Measurements from ENCODE around the gene CAPN1. TPM values are rescaled to one million over a fixed set of nuclear protein-coding genes. Genes with fewer than 3 reads are reported as not detected.

Gene CAPN1
- total RNA-seq, 2 experiments from 2014 or later, result 137 to 174 TPM

- H3K27me3 Mint-ChIP-seq, result no peaks in the 10 kb centered on the region
- no peak for ATAC-seq
- peaks cover 10% of the 10 kb centered on the region for H3K36me3 Mint-ChIP-seq
- no peaks in the 10 kb centered on the region for H3K9me3 Mint-ChIP-seq (ENCODE audit: low read depth)
- no peak overlapping the region for H3K27ac Mint-ChIP-seq
- CTCF ChIA-PET, result interaction anchor here (1.6 to 2.2 kb wide), 2 partner anchors 106 to 120 kb away, joined by 5 read pairs; no protein-coding TSS in a partner anchor
- H3K4me3 Mint-ChIP-seq, result no peak overlapping the region
- no peak for DNase-seq
- peaks cover 29% of the 10 kb centered on the region for H3K4me1 Mint-ChIP-seq
Observed at GRCh38 chr11:65209711-65210360, 28.1 kb downstream of the CAPN1 start.

GRCh38 chr11:65210361-65210731, 28.6 kb downstream of the CAPN1 start:
- DNase-seq (no peak), ATAC-seq (no peak)
- H3K27ac Mint-ChIP-seq, result no peak overlapping the region
- H3K9me3 Mint-ChIP-seq (ENCODE audit: low read depth), result no peaks in the 10 kb centered on the region
- H3K27me3 Mint-ChIP-seq, result no peaks in the 10 kb centered on the region
- peaks cover 31% of the 10 kb centered on the region for H3K4me1 Mint-ChIP-seq
- H3K4me3 Mint-ChIP-seq, result no peak overlapping the region
- peaks cover 10% of the 10 kb centered on the region for H3K36me3 Mint-ChIP-seq
- CTCF ChIA-PET, result no interaction called here

GRCh38 chr11:65210748-65211147, 29.0 kb downstream of the CAPN1 start:
- Mint-ChIP-seq H3K4me1 (peaks cover 35% of the 10 kb centered on the region), H3K27ac (no peak overlapping the region), H3K9me3 (ENCODE audit: low read depth) (no peaks in the 10 kb centered on the region), H3K27me3 (no peaks in the 10 kb centered on the region), H3K36me3 (peaks cover 6% of the 10 kb centered on the region), H3K4me3 (no peak overlapping the region)
- CTCF ChIA-PET, result interaction anchor here (1.1 kb wide), 1 partner anchor 44 kb away, joined by 3 read pairs; no protein-coding TSS in a partner anchor
- DNase-seq (no peak), ATAC-seq (no peak)

- H3K27me3 Mint-ChIP-seq, result no peaks in the 10 kb centered on the region
- DNase-seq (no peak), ATAC-seq (no peak)
- CTCF ChIA-PET, result interaction anchor here (1.0 to 1.8 kb wide), 4 partner anchors 14 to 105 kb away, joined by 3 to 4 read pairs (median 3); no protein-coding TSS in a partner anchor
- peaks cover 35% of the 10 kb centered on the region for H3K4me1 Mint-ChIP-seq
- no peak overlapping the region for H3K27ac Mint-ChIP-seq
- H3K4me3 Mint-ChIP-seq, result no peak overlapping the region
- peaks cover 6% of the 10 kb centered on the region for H3K36me3 Mint-ChIP-seq
- H3K9me3 Mint-ChIP-seq (ENCODE audit: low read depth), result no peaks in the 10 kb centered on the region
Observed at GRCh38 chr11:65211293-65212105, 29.8 kb downstream of the CAPN1 start.

GRCh38 chr11:65212226-65212801, 30.6 kb downstream of the CAPN1 start:
- DNase-seq (no peak), ATAC-seq (no peak)
- H3K4me3 Mint-ChIP-seq, result no peak overlapping the region
- no peak overlapping the region for H3K27ac Mint-ChIP-seq
- H3K27me3 Mint-ChIP-seq, result no peaks in the 10 kb centered on the region
- peaks cover 3% of the 10 kb centered on the region for H3K36me3 Mint-ChIP-seq
- H3K9me3 Mint-ChIP-seq (ENCODE audit: low read depth), result no peaks in the 10 kb centered on the region
- peaks cover 35% of the 10 kb centered on the region for H3K4me1 Mint-ChIP-seq
- CTCF ChIA-PET, result interaction anchor here (1.0 to 1.8 kb wide), 4 partner anchors 13 to 117 kb away, joined by 3 to 5 read pairs (median 4); no protein-coding TSS in a partner anchor

GRCh38 chr11:65213322-65214211, 31.8 kb downstream of the CAPN1 start:
- Mint-ChIP-seq H3K4me1 (peaks cover 35% of the 10 kb centered on the region), H3K4me3 (no peak overlapping the region), H3K27ac (peak overlapping the region; percentile 20), H3K36me3 (peaks cover 3% of the 10 kb centered on the region), H3K9me3 (ENCODE audit: low read depth) (no peaks in the 10 kb centered on the region), H3K27me3 (no peaks in the 10 kb centered on the region)
- CTCF ChIA-PET, result interaction anchor here (1.6 to 2.4 kb wide), 2 partner anchors 102 to 116 kb away, joined by 5 to 9 read pairs; partner anchors contain the start of gene CDC42EP2
- ATAC-seq (peak; percentile 76), DNase-seq (peak; percentile 66)

GRCh38 chr11:65214212-65214845, 32.6 kb downstream of the CAPN1 start:
- Mint-ChIP-seq H3K36me3 (peaks cover 3% of the 10 kb centered on the region), H3K27ac (peak overlapping the region; percentile 64), H3K27me3 (no peaks in the 10 kb centered on the region), H3K9me3 (ENCODE audit: low read depth) (no peaks in the 10 kb centered on the region), H3K4me1 (peaks cover 32% of the 10 kb centered on the region), H3K4me3 (no peak overlapping the region)
- ATAC-seq (no peak), DNase-seq (no peak)
- CTCF ChIA-PET, result interaction anchor here (1.2 to 2.4 kb wide), 2 partner anchors 11 to 101 kb away, joined by 6 to 9 read pairs; partner anchors contain the start of gene CDC42EP2

- CTCF ChIA-PET, result interaction anchor here (0.7 to 2.4 kb wide), 3 partner anchors 10 to 100 kb away, joined by 3 to 9 read pairs (median 6); partner anchors contain the start of gene CDC42EP2
- no peak for DNase-seq
- Mint-ChIP-seq H3K27ac (peak overlapping the region; percentile 2), H3K4me1 (peaks cover 42% of the 10 kb centered on the region), H3K36me3 (no peaks in the 10 kb centered on the region), H3K9me3 (ENCODE audit: low read depth) (no peaks in the 10 kb centered on the region), H3K27me3 (no peaks in the 10 kb centered on the region), H3K4me3 (no peak overlapping the region)
- no peak for ATAC-seq
Observed at GRCh38 chr11:65215441-65216076, 33.8 kb downstream of the CAPN1 start.

GRCh38 chr11:65216830-65217229, 35.1 kb downstream of the CAPN1 start:
- no peak overlapping the region for H3K4me3 Mint-ChIP-seq
- no peak for ATAC-seq
- H3K36me3 Mint-ChIP-seq, result no peaks in the 10 kb centered on the region
- no peaks in the 10 kb centered on the region for H3K27me3 Mint-ChIP-seq
- CTCF ChIA-PET, result interaction anchor here (1.3 kb wide), 1 partner anchor 58 kb away, joined by 4 read pairs; no protein-coding TSS in a partner anchor
- peaks cover 43% of the 10 kb centered on the region for H3K4me1 Mint-ChIP-seq
- DNase-seq, result no peak
- no peaks in the 10 kb centered on the region for H3K9me3 Mint-ChIP-seq (ENCODE audit: low read depth)
- no peak overlapping the region for H3K27ac Mint-ChIP-seq

- CTCF ChIA-PET, result interaction anchor here (1.2 to 2.5 kb wide), 4 partner anchors 13 to 112 kb away, joined by 4 to 9 read pairs (median 6); partner anchors contain the start of gene CDC42EP2
- Mint-ChIP-seq H3K9me3 (ENCODE audit: low read depth) (no peaks in the 10 kb centered on the region), H3K27me3 (no peaks in the 10 kb centered on the region), H3K36me3 (no peaks in the 10 kb centered on the region), H3K27ac (no peak overlapping the region), H3K4me3 (no peak overlapping the region), H3K4me1 (peaks cover 46% of the 10 kb centered on the region)
- no peak for ATAC-seq
- no peak for DNase-seq
Observed at GRCh38 chr11:65217441-65218423, 36.0 kb downstream of the CAPN1 start.

GRCh38 chr11:65218446-65218845, 36.7 kb downstream of the CAPN1 start:
- ATAC-seq (no peak), DNase-seq (no peak)
- Mint-ChIP-seq H3K36me3 (no peaks in the 10 kb centered on the region), H3K27me3 (no peaks in the 10 kb centered on the region), H3K4me3 (no peak overlapping the region), H3K27ac (no peak overlapping the region), H3K4me1 (peaks cover 44% of the 10 kb centered on the region), H3K9me3 (ENCODE audit: low read depth) (no peaks in the 10 kb centered on the region)
- CTCF ChIA-PET, result interaction anchor here (1.2 to 2.5 kb wide), 3 partner anchors 13 to 111 kb away, joined by 4 to 9 read pairs (median 8); partner anchors contain the start of gene CDC42EP2
